ENCODE measurements around the gene TFF1. TPM values are rescaled to one million over a fixed set of nuclear protein-coding genes. Genes with fewer than 3 reads are reported as not detected.

TFF1 gene
- total and polyA plus RNA-seq, 2 of the 4 experiments (the other 2 are of a cell fraction): not detected

- Histone ChIP-seq H3K23ac (ENCODE audit: low read depth, low read length) (no peak overlapping the region), H3K9me3 (ENCODE audit: control insufficient read depth, insufficient read depth, low read length) (no peaks in the 10 kb centered on the region), H3K4me1 (ENCODE audit: control insufficient read depth, insufficient read depth, low read length) (no peaks in the 10 kb centered on the region; the same call in 1 of the 2 replicates), H3K9me1 (ENCODE audit: insufficient read depth, low read length) (no peaks in the 10 kb centered on the region; the same call in 1 of the 2 replicates), H3K36me3 (ENCODE audit: control insufficient read depth, insufficient read depth, low read length) (no peaks in the 10 kb centered on the region), H3K79me1 (ENCODE audit: low read depth in 1 of 2, low read length in 2 of 2) (no peaks in the 10 kb centered on the region), H4K8ac (ENCODE audit: low read depth in 2 of 2, low read length in 2 of 2) (no peak overlapping the region), H3K14ac (replicated peaks; ENCODE audit: low read depth, low read length) (no peak overlapping the region), H3K18ac (ENCODE audit: low read depth, low read length) (no peak overlapping the region), H2BK15ac (ENCODE audit: low read depth, low read length) (no peak overlapping the region), H2BK20ac (ENCODE audit: low read depth, low read length) (no peak overlapping the region), H3K56ac (ENCODE audit: extremely low read depth, insufficient read depth, low read length) (no peak overlapping the region), H4K91ac (ENCODE audit: insufficient read depth, low read depth, low read length) (no peak overlapping the region), H2BK120ac (ENCODE audit: low read depth, low read length) (no peak overlapping the region), H3K27me3 (ENCODE audit: control insufficient read depth, insufficient read depth, low read length) (peaks cover 14% of the 10 kb centered on the region), H4K5ac (ENCODE audit: low read depth, low read length) (no peak overlapping the region), H3K4me3 (ENCODE audit: insufficient read depth, low read depth, low read length) (no peak overlapping the region), H2AK5ac (ENCODE audit: low read depth, low read length) (no peak overlapping the region), H2AFZ (replicated peaks; ENCODE audit: low read length, poor library complexity) (no peak overlapping the region), H3K4ac (ENCODE audit: low read depth, low read length) (no peak overlapping the region), H2AK9ac (replicated peaks; ENCODE audit: low read depth, low read length, poor library complexity) (no peak overlapping the region), H3K4me2 (ENCODE audit: low read depth, low read length) (no peak overlapping the region), H2BK5ac (ENCODE audit: low read depth, low read length, poor library complexity, severe bottlenecking) (no peak overlapping the region), H3K9ac (ENCODE audit: low read depth, low read length) (no peak overlapping the region), H4K20me1 (ENCODE audit: insufficient read depth, low read length) (no peaks in the 10 kb centered on the region), H3K27ac (ENCODE audit: insufficient read depth, low read length) (no peak overlapping the region)
- in situ Hi-C loops (cut with MboI; ENCODE audit: low sequenced_read_pairs): no loop called here
- intact Hi-C loops (cut with micrococcal nuclease): no loop called here
- TF ChIP-seq NFE2L2 (IDR thresholded peaks at IDR 0.05; ENCODE audit: low read depth, low read length) (no peak), POLR2A (IDR thresholded peaks at IDR 0.05; ENCODE audit: low read depth, low read length) (no peak), MAFK (IDR thresholded peaks at IDR 0.05; ENCODE audit: low read depth, low read length) (no peak)
- TF ChIP-seq, protein P1, sequence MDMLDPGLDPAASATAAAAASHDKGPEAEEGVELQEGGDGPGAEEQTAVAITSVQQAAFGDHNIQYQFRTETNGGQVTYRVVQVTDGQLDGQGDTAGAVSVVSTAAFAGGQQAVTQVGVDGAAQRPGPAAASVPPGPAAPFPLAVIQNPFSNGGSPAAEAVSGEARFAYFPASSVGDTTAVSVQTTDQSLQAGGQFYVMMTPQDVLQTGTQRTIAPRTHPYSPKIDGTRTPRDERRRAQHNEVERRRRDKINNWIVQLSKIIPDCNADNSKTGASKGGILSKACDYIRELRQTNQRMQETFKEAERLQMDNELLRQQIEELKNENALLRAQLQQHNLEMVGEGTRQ (IDR thresholded peaks at IDR 0.05; ENCODE audit: low read depth, low read length): no peak
- DNase-seq (no peak), ATAC-seq (ENCODE audit: low read depth) (no peak)
- CTCF ChIA-PET: no interaction called here
- POLR2A ChIA-PET (ENCODE audit: unreplicated experiment): no interaction called here
- BruUV-seq (replicated peaks): no TSS peak
- dilution Hi-C loops (cut with HindIII; ENCODE audit: low sequenced_read_pairs, unreplicated experiment): no loop called here
- 66% methylated on average over 3 of the region's 17 CpGs; no CpG with 5 or more reads in 1 of the 2 experiments for WGBS, 2 experiments (ENCODE audit: extremely low coverage in 2 of 2, insufficient read length in 1 of 2)
These were observed 27.3 kb downstream of the TFF1 start for GRCh38 chr21:42338729-42339715.
